ENCODE data around the gene FBXL13. TPM values are rescaled to one million over a fixed set of nuclear protein-coding genes. Genes with fewer than 3 reads are reported as not detected.
"Not testable (repeated sequence)": the region's sequence is repeated elsewhere in the genome, so short reads cannot be mapped to it uniquely, and the experiment has no call there.

Gene FBXL13
- total RNA-seq, 2 donors from 2014 or later, result 0.95 to 2.5 TPM

- DNase-seq (ENCODE audit: low spot score) (no peak), ATAC-seq (ENCODE audit: insufficient number of reproducible peaks, low FRiP score, low read depth) (no peak)
- H3K4me1 ChIP-seq (ENCODE audit: control insufficient read depth in 1 of 2, low read depth in 2 of 2), result peaks cover 8 to 26% of the 10 kb centered on the region in 2 donors
- TF ChIP-seq, protein P1, sequence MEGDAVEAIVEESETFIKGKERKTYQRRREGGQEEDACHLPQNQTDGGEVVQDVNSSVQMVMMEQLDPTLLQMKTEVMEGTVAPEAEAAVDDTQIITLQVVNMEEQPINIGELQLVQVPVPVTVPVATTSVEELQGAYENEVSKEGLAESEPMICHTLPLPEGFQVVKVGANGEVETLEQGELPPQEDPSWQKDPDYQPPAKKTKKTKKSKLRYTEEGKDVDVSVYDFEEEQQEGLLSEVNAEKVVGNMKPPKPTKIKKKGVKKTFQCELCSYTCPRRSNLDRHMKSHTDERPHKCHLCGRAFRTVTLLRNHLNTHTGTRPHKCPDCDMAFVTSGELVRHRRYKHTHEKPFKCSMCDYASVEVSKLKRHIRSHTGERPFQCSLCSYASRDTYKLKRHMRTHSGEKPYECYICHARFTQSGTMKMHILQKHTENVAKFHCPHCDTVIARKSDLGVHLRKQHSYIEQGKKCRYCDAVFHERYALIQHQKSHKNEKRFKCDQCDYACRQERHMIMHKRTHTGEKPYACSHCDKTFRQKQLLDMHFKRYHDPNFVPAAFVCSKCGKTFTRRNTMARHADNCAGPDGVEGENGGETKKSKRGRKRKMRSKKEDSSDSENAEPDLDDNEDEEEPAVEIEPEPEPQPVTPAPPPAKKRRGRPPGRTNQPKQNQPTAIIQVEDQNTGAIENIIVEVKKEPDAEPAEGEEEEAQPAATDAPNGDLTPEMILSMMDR (IDR thresholded peaks at IDR 0.05), result no peak
- H3K36me3 ChIP-seq, result no peaks in the 10 kb centered on the region
- no peak overlapping the region for H3K4me3 ChIP-seq
- H3K27ac ChIP-seq, result no peak overlapping the region
- no peaks in the 10 kb centered on the region for H3K9me3 ChIP-seq
- H3K27me3 ChIP-seq (replicated peaks; ENCODE audit: insufficient read depth), result no peaks in the 10 kb centered on the region
Observed at GRCh38 chr7:102974366-102975236, 100.0 kb downstream of the FBXL13 start.

DNA sequence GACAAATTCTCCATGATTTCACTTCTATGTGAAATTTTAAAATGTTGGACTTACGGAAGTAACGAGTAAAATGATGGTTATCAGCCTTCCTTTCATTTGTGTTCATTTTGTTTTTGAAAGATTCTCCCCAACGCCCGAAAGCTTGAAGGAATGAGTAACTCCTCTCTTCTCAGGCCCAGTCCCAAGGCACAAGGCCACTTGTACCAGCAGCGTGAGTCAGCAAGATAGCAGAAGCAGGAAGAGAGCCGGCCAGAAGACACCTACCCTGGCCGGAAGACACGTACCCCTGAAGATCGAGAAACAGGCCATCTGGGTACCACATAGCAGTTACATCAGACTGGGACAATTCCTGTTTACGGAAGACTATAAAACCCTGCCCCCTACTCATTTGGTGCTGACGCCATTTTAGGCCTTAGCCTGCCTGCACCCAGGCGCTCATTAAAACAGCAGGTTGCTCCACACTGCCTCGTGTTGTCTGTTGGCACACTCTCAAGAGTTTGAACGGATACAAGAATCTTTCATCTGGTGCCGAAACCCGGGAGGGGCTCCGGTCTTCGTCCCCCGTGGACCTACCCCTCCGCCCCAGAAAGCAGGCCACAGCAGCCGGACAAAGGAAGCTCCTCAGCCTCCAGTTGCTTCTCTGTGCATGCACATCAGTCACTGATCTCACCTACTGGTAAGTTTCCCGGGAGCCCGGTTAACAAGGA is 101.3 kb downstream of the FBXL13 start:
- H3K36me3 ChIP-seq, result no peaks in the 10 kb centered on the region
- peak overlapping the region in 1 of 2 donors; percentile 11 for H3K27ac ChIP-seq
- peaks cover 8 to 22% of the 10 kb centered on the region in 2 donors for H3K4me1 ChIP-seq (ENCODE audit: control insufficient read depth in 1 of 2, low read depth in 2 of 2)
- TF ChIP-seq, protein P1 (IDR thresholded peaks at IDR 0.05), result no peak
- no peak for DNase-seq (ENCODE audit: low spot score)
- no peak overlapping the region for H3K4me3 ChIP-seq
- no peaks in the 10 kb centered on the region for H3K27me3 ChIP-seq (replicated peaks; ENCODE audit: insufficient read depth)
- ATAC-seq (ENCODE audit: insufficient number of reproducible peaks, low FRiP score, low read depth), result no peak
- H3K9me3 ChIP-seq, result no peaks in the 10 kb centered on the region

GRCh38 chr7:102967798-102968197 is 106.8 kb downstream of the FBXL13 start:
- no peak for DNase-seq (ENCODE audit: low spot score)
- Histone ChIP-seq H3K9me3 (no peaks in the 10 kb centered on the region), H3K27ac (no peak overlapping the region), H3K4me3 (no peak overlapping the region), H3K36me3 (no peaks in the 10 kb centered on the region), H3K4me1 (ENCODE audit: control insufficient read depth in 1 of 2, low read depth in 2 of 2) (peaks cover 10 to 23% of the 10 kb centered on the region in 2 donors), H3K27me3 (replicated peaks; ENCODE audit: insufficient read depth) (no peaks in the 10 kb centered on the region)
- TF ChIP-seq, protein P1 (IDR thresholded peaks at IDR 0.05), result no peak
- no peak for ATAC-seq (ENCODE audit: insufficient number of reproducible peaks, low FRiP score, low read depth)

GRCh38 chr7:102966465-102966864 is 108.1 kb downstream of the FBXL13 start:
- no peak for ATAC-seq (ENCODE audit: insufficient number of reproducible peaks, low FRiP score, low read depth)
- no peaks in the 10 kb centered on the region for H3K27me3 ChIP-seq (replicated peaks; ENCODE audit: insufficient read depth)

GRCh38 chr7:102961993-102962392 is 112.6 kb downstream of the FBXL13 start:
- H3K4me1 ChIP-seq (ENCODE audit: control insufficient read depth in 1 of 2, low read depth in 2 of 2), result peaks cover 5 to 11% of the 10 kb centered on the region in 2 donors

More at GRCh38 chr7:102966465-102966864, 108.1 kb downstream of the FBXL13 start:
- no peak for DNase-seq (ENCODE audit: low spot score)
- no peak overlapping the region for H3K4me3 ChIP-seq
- peaks cover 10 to 23% of the 10 kb centered on the region in 2 donors for H3K4me1 ChIP-seq (ENCODE audit: control insufficient read depth in 1 of 2, low read depth in 2 of 2)
- H3K27ac ChIP-seq, result no peak overlapping the region
- TF ChIP-seq, protein P1 (IDR thresholded peaks at IDR 0.05), result no peak
- no peaks in the 10 kb centered on the region for H3K36me3 ChIP-seq
- no peaks in the 10 kb centered on the region for H3K9me3 ChIP-seq

GRCh38 chr7:102958004-102958403 is 116.6 kb downstream of the FBXL13 start:
- H3K36me3 ChIP-seq; H3K27ac ChIP-seq; H3K9me3 ChIP-seq; H3K27me3 ChIP-seq (replicated peaks; ENCODE audit: insufficient read depth); DNase-seq (ENCODE audit: low spot score); ATAC-seq (ENCODE audit: insufficient number of reproducible peaks, low FRiP score, low read depth); H3K4me1 ChIP-seq (ENCODE audit: control insufficient read depth in 1 of 2, low read depth in 2 of 2); H3K4me3 ChIP-seq: not testable (repeated sequence)

More at GRCh38 chr7:102961993-102962392, 112.6 kb downstream of the FBXL13 start:
- not testable (repeated sequence) for H3K27ac ChIP-seq; H3K36me3 ChIP-seq; H3K4me3 ChIP-seq; DNase-seq (ENCODE audit: low spot score); H3K9me3 ChIP-seq; ATAC-seq (ENCODE audit: insufficient number of reproducible peaks, low FRiP score, low read depth); H3K27me3 ChIP-seq (replicated peaks; ENCODE audit: insufficient read depth)

DNA sequence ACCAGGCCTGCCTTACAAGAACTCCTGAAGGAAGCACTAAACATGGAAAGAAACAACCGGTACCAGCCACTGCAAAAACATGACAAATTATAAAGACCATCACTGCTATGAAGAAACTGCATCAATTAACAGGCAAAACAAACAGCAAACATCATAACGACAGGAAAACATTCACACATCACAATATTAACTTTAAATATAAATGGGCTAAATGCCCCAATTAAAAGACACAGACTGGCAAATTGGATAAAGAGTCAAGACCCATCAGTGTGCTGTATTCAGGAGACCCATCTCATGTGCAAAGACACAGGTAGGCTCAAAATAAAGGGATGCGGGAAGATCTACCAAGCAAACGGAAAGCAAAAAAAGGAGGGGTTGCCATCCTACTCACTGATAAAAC is 120.2 kb downstream of the FBXL13 start:
- not testable (repeated sequence) for H3K27ac ChIP-seq; H3K4me3 ChIP-seq; ATAC-seq (ENCODE audit: insufficient number of reproducible peaks, low FRiP score, low read depth)

More for the DNA sequence above, 120.2 kb downstream of the FBXL13 start:
- H3K27me3 ChIP-seq (replicated peaks; ENCODE audit: insufficient read depth); DNase-seq (ENCODE audit: low spot score); H3K4me1 ChIP-seq (ENCODE audit: control insufficient read depth in 1 of 2, low read depth in 2 of 2); H3K36me3 ChIP-seq; H3K9me3 ChIP-seq: not testable (repeated sequence)

Measured in thoracic aorta (tissue), 2 donors.